K562 (cell line): Measurements from ENCODE around the gene PTPRC. TPM values are rescaled to one million over a fixed set of nuclear protein-coding genes. Genes with fewer than 3 reads are reported as not detected.

Experiments used
- ATAC-seq: fragments of 200-7000 bp; cut with Tn5 transposase; 3 replicates; pipeline ENCODE4 v1.9.1; 2020; ENCODE audit warnings: moderate library complexity
- BruUV-seq: library from RNA; stranded (reverse); fragments of 400-500 nt; replicated peaks from 2 replicates; lab custom pipeline; 2021; lab: Mats Ljungman, UMichigan
- CTCF ChIA-PET: fragments of 300-600 bp; formaldehyde crosslinking; extraction: SDS; loops from one replicate; lab custom pipeline; 2021; ENCODE audit warnings: low intra/inter-chr PET ratio; lab: Yijun Ruan, JAX
- POLR2A ChIA-PET: fragments of 300-600, 350-650 bp; sonication (Branson Sonifier 250); formaldehyde crosslinking; extraction: SDS; loops from one replicate; lab custom pipeline; 2021; ENCODE audit warnings: antibody characterized with exemption, inconsistent platforms; lab: Yijun Ruan, JAX
- DNase-seq, 4 experiments: peaks; one replicate each; pipeline versions ENCODE4 v3.0.0 to v3.0.0-alpha.2; 2011 to 2018; ENCODE audit warnings: low spot score in 3 of 4, mixed read lengths in 3 of 4; ENCODE audit errors: extremely low read depth in 1 of 4
- FAIRE-seq: peaks from 2 replicates; lab custom pipeline; 2011; peaks lifted over from hg19 to GRCh38; lab: Jason Lieb, UNC
- H2AFZ ChIP-seq: 2 replicates; pipeline ENCODE4 v1.6.0; 2011; ENCODE audit warnings: low read depth, low read length, control low read depth, inconsistent platforms
- H3K27ac ChIP-seq: fragments of 200-600 bp; 3 replicates; pipeline ENCODE4 v1.8.0; 2011; ENCODE audit warnings: low read depth, mild to moderate bottlenecking, control low read depth, inconsistent platforms, low read length, moderate library complexity, mixed read lengths; ENCODE audit errors: extremely low read depth
- H3K27me3 ChIP-seq, 2 experiments: fragments of 300-600 bp in 1 of 2; 2 replicates in 1 of 2; 3 replicates in 1 of 2; pipeline versions ENCODE4 v1.6.0 to v1.8.0; 2011; ENCODE audit warnings: inconsistent platforms in 2 of 2, low read length in 2 of 2, mild to moderate bottlenecking in 1 of 2, mixed read lengths in 1 of 2, moderate library complexity in 1 of 2; ENCODE audit not compliant: control insufficient read depth in 2 of 2, insufficient read depth in 2 of 2
- H3K36me3 ChIP-seq: fragments of 300-600 bp; 3 replicates; pipeline ENCODE4 v1.8.0; 2011; ENCODE audit warnings: mild to moderate bottlenecking, low read length, inconsistent platforms; ENCODE audit not compliant: control insufficient read depth, insufficient read depth
- H3K4me1 ChIP-seq, 2 experiments: fragments of 200-600 bp in 1 of 2; replicated peaks in 1 of 2; 2 replicates in 1 of 2; 3 replicates in 1 of 2; pipeline versions ENCODE4 v1.5.1 to v1.8.0; 2011; ENCODE audit warnings: inconsistent platforms in 2 of 2, low read length in 2 of 2, mild to moderate bottlenecking in 1 of 2, mixed read lengths in 1 of 2, moderate library complexity in 1 of 2; ENCODE audit not compliant: control insufficient read depth in 2 of 2, insufficient read depth in 2 of 2
- H3K4me2 ChIP-seq: 2 replicates; pipeline ENCODE4 v1.6.1; 2011; ENCODE audit warnings: low read length, control low read depth, inconsistent platforms, mixed read lengths; ENCODE audit not compliant: insufficient read depth
- H3K4me3 ChIP-seq: fragments of 200-600 bp; sonication (generic), shearing (Covaris generic); 2 replicates; pipeline ENCODE4 v1.5.1; 2016; ENCODE audit warnings: control low read depth, inconsistent platforms
- H3K79me2 ChIP-seq: fragments of 200-600 bp; 3 replicates; pipeline ENCODE4 v1.8.0; 2011; ENCODE audit warnings: low read length, inconsistent platforms; ENCODE audit not compliant: control insufficient read depth, insufficient read depth
- H3K9ac ChIP-seq, 2 experiments: 2 replicates each; pipeline versions ENCODE4 v1.6.0 to v1.6.1; 2011; ENCODE audit warnings: low read depth in 2 of 2, low read length in 2 of 2, control low read depth in 1 of 2, inconsistent platforms in 1 of 2, mild to moderate bottlenecking in 1 of 2, mixed read lengths in 1 of 2; ENCODE audit not compliant: insufficient read depth in 1 of 2
- H3K9me1 ChIP-seq: one replicate; pipeline ENCODE4 v1.6.0; 2011; ENCODE audit warnings: inconsistent platforms, mild to moderate bottlenecking, low read length, moderate library complexity; ENCODE audit not compliant: control insufficient read depth, insufficient read depth
- H3K9me3 ChIP-seq: replicated peaks from 2 replicates; pipeline ENCODE4 v1.5.1; 2011; ENCODE audit warnings: low read depth, low read length, inconsistent platforms; ENCODE audit not compliant: control insufficient read depth, insufficient read depth
- H4K20me1 ChIP-seq: replicated peaks from 2 replicates; pipeline ENCODE4 v1.6.1; 2011; ENCODE audit warnings: low read length, inconsistent platforms, mixed read lengths; ENCODE audit not compliant: control insufficient read depth, insufficient read depth
- ARID1B ChIP-seq: fragments of 450-650 bp; IDR thresholded peaks from 2 replicates; pipeline ENCODE4 v1.6.1; 2016; ENCODE audit warnings: antibody characterized with exemption, mild to moderate bottlenecking, inconsistent platforms
- BDP1 ChIP-seq: IDR thresholded peaks from 3 replicates; pipeline ENCODE4 v1.6.1; 2011; ENCODE audit not compliant: insufficient read length, insufficient read depth
- HNRNPL ChIP-seq: fragments of 200-400 bp; formaldehyde crosslinking; IDR thresholded peaks from 2 replicates; pipeline ENCODE4 v1.6.1; 2017; ENCODE audit warnings: low read depth, mild to moderate bottlenecking, low read length
- KDM2B ChIP-seq: fragments of 250-450 bp; sonication (Bioruptor Pico); IDR thresholded peaks from 2 replicates; pipeline ENCODE4 v1.8.0; 2021; ENCODE audit warnings: mild to moderate bottlenecking, moderate library complexity
- LCOR ChIP-seq: sonication (generic); formaldehyde crosslinking; IDR thresholded peaks from 2 replicates; pipeline ENCODE4 v1.8.0; 2022; ENCODE audit warnings: mild to moderate bottlenecking, missing genetic modification reagents
- PCBP2 ChIP-seq: fragments of 200-400 bp; formaldehyde crosslinking; IDR thresholded peaks from 2 replicates; pipeline ENCODE4 v1.6.1; 2018; ENCODE audit warnings: low read length, low read depth, mild to moderate bottlenecking, moderate library complexity; ENCODE audit not compliant: poor library complexity, severe bottlenecking
- PHTF2 ChIP-seq: fragments of 250-450 bp; sonication (Bioruptor Pico); IDR thresholded peaks from 2 replicates; pipeline ENCODE4 v1.5.0; 2021; ENCODE audit warnings: mild to moderate bottlenecking
- RB1 ChIP-seq: fragments of 450-650 bp; IDR thresholded peaks from 2 replicates; pipeline ENCODE4 v1.6.1; 2017; ENCODE audit warnings: low read depth, mild to moderate bottlenecking
- RBM39 ChIP-seq: fragments of 200-400 bp; formaldehyde crosslinking; optimal IDR thresholded peaks from 2 replicates; pipeline ENCODE3; 2018; ENCODE audit warnings: low read depth, low read length
- TEAD2 ChIP-seq: fragments of 450-650 bp; IDR thresholded peaks from 2 replicates; pipeline ENCODE4 v1.6.1; 2016; ENCODE audit warnings: missing genetic modification characterization, control low read depth, missing compliant biosample characterization
- ZBTB17 ChIP-seq: fragments of 450-650 bp; formaldehyde crosslinking; IDR thresholded peaks from 2 replicates; pipeline ENCODE4 v1.4.0; 2020; ENCODE audit warnings: mild to moderate bottlenecking
- WGBS: fragments of 100-300 bp; shearing (Covaris generic); methylation state at CpG from one replicate; pipeline ENCODE4 v1.1.6; 2016; ENCODE audit warnings: low coverage, mixed read lengths; ENCODE audit not compliant: insufficient coverage; ENCODE audit errors: missing lambda C conversion rate; 5-methylcytosine and 5-hydroxymethylcytosine counted together
- in situ Hi-C: fragments of 300-500 bp; cut with MboI; formaldehyde crosslinking; loops from 4 replicates; pipeline ENCODE4 v1.15.0; 2018; ENCODE audit warnings: inconsistent platforms, mixed read lengths
- intact Hi-C: fragments of 100-400 bp; cut with micrococcal nuclease; formaldehyde crosslinking; loops from 2 replicates; pipeline ENCODE4 v1.14.2; 2022
- polyA plus RNA-seq, 8 experiments: library from polyadenylated mRNA; depleted of rRNA in 4 of 8; stranded (reverse) in 5 of 8; unstranded in 3 of 8; fragments of >200 nt; fragmentation: Nextera tagmentation in 2 of 8; fragmentation: Illumina TruSeq in 1 of 8; extraction: Ambion mirVana in 2 of 8; extraction: Trizol in 1 of 8; gene quantifications; 2 replicates each; pipeline versions ENCODE4 v1.2.1 to v1.2.3, GENCODE V29; 2011 to 2014; ENCODE audit warnings: inconsistent platforms in 1 of 8, missing spikeins in 1 of 8
- total RNA-seq, 7 experiments: library from RNA; depleted of rRNA in 6 of 7; stranded (reverse); fragments of >200 nt in 6 of 7; fragmentation: Illumina TruSeq in 2 of 7; extraction: Trizol in 2 of 7; gene quantifications; 2 replicates each; pipeline versions ENCODE4 v1.2.1 to v1.2.3, GENCODE V29; 2011 to 2021; ENCODE audit warnings: low replicate concordance in 1 of 7

PTPRC gene
- total and polyA plus RNA-seq, 9 of the 15 experiments (the other 6 are each of a cell fraction or from before 2014, with no cell fraction given): 7.1 to 107 (median 62.9) TPM

DNA sequence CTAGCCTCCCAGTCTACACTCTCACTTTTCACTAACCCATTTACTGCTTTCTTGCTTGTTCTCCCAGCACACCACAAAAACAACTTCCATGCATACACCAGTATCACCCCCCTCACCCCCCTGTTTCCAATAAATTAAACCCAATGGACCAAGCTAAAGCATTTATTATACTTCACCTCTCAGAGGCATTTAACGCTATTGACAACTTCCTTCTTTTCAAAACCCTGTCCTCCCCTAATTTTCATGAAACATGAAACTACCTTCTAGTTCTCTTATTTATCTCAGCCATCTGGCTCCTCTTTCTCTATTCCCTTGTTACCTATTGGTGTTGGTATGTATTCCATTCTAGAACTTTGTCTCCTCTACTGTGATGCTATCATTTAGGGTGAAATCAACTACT lies 32.3 kb downstream of the PTPRC start:
- Histone ChIP-seq H3K27ac (peak overlapping the region; percentile 4; the same call in 1 of the 3 replicates), H3K79me2 (peaks cover 42% of the 10 kb centered on the region), H3K27me3 (no peaks in the 10 kb centered on the region), H3K4me3 (no peak overlapping the region), H3K9me1 (no peaks in the 10 kb centered on the region), H3K36me3 (0 out of 3 replicates have a peak, but pooled peaks cover 2% of the 10 kb centered on the region), H3K4me2 (no peak overlapping the region), H3K4me1 (peaks cover 3 to 18% of the 10 kb centered on the region in 2 experiments; a peak in 4 of 5 replicates), H2AFZ (no peak overlapping the region), H3K9ac (no peak overlapping the region), H4K20me1 (no peaks in the 10 kb centered on the region), H3K9me3 (no peaks in the 10 kb centered on the region)
- 9% methylated on average over 1 of the region's 1 CpG for WGBS
- FAIRE-seq (no peak), DNase-seq (no peak), ATAC-seq (peak; percentile 30; the same call in 2 of the 3 replicates)
- intact Hi-C loops (no loop called here), in situ Hi-C loops (no loop called here)
- CTCF ChIA-PET: no interaction called here
- TF ChIP-seq BDP1 (no peak), ARID1B (peak; percentile 15; the same call in 1 of the 2 replicates)
- POLR2A ChIA-PET: interaction anchor here (0.6 to 0.8 kb wide), 3 partner anchors 9 to 13 kb away, joined by 3 to 5 read pairs (median 3); no protein-coding TSS in a partner anchor
- BruUV-seq: no TSS peak

DNA sequence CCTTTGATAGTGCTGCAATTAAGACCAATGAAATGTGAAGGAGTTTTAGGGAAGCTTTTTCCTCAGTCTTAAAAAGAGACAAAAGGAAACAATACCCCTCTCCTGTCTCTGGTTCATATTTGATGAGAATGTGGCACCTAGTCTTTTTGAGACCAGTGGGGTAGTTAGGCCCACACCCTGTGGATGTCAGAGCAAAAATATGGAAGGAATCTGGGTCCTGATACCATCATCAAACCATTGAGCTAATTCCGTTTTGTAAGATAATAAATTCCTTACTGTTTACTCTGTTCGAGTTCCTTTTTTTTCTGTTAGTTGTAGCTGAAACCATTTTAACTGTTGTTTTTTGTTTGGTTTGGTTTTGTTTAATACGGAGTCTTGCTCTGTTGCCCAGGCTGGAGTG lies 33.3 kb downstream of the PTPRC start:
- peaks cover 42% of the 10 kb centered on the region for H3K79me2 ChIP-seq
- H3K4me2 ChIP-seq: no peak overlapping the region
- POLR2A ChIA-PET: interaction anchor here (0.6 to 0.7 kb wide), 3 partner anchors 47 to 217 kb away, joined by 3 read pairs; partner anchors contain the start of gene ATP6V1G3
- no peaks in the 10 kb centered on the region for H4K20me1 ChIP-seq
- H3K4me1 ChIP-seq: peaks cover 3 to 17% of the 10 kb centered on the region in 2 experiments; a peak in 4 of 5 replicates
- H2AFZ ChIP-seq: no peak overlapping the region
- no peak overlapping the region for H3K27ac ChIP-seq
- H3K27me3 ChIP-seq: no peaks in the 10 kb centered on the region
- no peak for FAIRE-seq
- CTCF ChIA-PET: interaction anchor here (0.5 kb wide), 1 partner anchor 696 kb away, joined by 3 read pairs; no protein-coding TSS in a partner anchor
- no peak for TF ChIP-seq TEAD2 (tag)
- TF ChIP-seq RBM39: no peak
- TF ChIP-seq LCOR (CRISPR knock-in tag): no peak
- TF ChIP-seq ZBTB17 (CRISPR knock-in tag): no peak
- TF ChIP-seq RB1: no peak
- TF ChIP-seq PHTF2 (CRISPR knock-in tag): no peak
- no peak for TF ChIP-seq ARID1B
- no peak for TF ChIP-seq KDM2B
- TF ChIP-seq HNRNPL: no peak
- no peak for TF ChIP-seq PCBP2
- H3K4me3 ChIP-seq: no peak overlapping the region
- 0 out of 3 replicates have a peak, but pooled peaks cover 2% of the 10 kb centered on the region for H3K36me3 ChIP-seq
- 26% methylated on average over 3 of the region's 3 CpGs for WGBS
- no peaks in the 10 kb centered on the region for H3K9me3 ChIP-seq
- intact Hi-C loops (no loop called here), in situ Hi-C loops (no loop called here)
- BruUV-seq: no TSS peak
- DNase-seq: no peak
- H3K9me1 ChIP-seq: no peaks in the 10 kb centered on the region
- no peak for ATAC-seq
- no peak overlapping the region for H3K9ac ChIP-seq
